ENCODE results near the gene TMEM106B.
"Not testable (repeated sequence)": the region's sequence is repeated elsewhere in the genome, so short reads cannot be mapped to it uniquely, and the experiment has no call there.

Gene TMEM106B

DNA sequence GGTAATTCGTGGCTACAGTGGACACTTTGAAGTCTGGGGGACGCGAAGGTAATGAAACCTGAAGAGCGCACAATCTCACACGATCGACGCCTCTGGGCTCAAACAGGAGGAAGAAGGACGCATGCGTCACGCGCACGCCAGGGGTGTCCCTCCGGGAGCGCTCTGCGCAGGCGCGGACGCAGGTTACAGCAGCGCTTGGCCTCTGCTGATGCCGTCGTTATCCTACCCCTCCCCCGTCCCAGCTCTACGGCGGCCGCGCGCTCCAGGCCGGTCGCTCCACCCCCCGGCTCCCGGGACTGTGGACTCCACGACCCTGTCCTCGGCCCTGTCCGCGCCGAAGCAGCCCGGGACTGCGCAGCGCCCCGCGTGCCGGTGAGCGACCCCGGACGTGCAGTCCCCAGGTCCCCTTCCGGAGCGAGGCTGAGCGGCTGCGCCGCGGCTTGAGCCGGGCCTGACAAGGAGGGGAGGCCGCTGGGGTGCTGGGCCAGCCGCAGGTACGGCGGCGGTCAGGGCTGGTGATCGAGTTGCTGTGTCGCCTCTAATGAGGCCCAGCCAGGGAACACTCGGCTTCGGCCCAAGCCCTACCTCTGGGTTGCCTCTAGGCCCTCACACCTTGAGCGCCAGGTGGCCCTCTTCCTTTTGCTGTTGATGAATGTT is at the start of gene TMEM106B:
TSS of gene TMEM106B (plus strand) at position 241 of the 657 bp plus-strand sequence. CDS start 3,517 bp downstream, outside the sequence.
- peak; percentile 90 for DNase-seq

DNA sequence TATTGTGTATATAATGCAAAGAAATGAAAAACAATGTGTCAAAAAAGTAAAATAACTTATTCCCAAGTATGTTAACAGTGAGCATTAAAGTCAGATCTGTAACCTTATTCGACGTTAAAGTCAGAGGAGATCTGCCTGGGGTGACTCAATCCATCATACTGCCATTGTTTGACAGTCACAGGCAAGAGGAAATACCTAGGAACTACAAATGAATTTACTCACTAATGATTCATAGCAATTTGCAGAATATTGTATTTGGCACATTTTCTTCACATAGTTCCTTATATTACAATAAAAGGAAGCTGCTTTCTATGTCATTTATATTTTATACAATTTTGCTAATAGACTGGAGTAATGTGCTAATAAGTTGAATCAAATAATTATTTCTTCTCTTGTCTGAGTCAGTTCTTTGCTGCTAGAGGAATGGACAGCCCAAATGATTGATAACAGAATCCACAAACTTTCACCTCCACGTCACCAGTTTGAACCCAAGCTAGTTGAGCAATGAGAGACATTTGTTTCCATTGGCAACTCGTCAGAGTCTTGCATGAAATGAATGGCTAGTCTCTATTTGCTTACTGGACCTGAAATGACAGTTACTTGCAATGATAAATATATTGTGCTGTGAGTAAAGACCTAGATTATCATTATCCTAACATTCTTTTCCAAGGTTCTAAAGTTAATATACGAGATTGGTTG is 48.5 kb upstream of the TMEM106B start:
- DNase-seq, result no peak

GRCh38 chr7:12168065-12168464 is 43.0 kb upstream of the TMEM106B start:
- not testable (repeated sequence) for DNase-seq

GRCh38 chr7:12169981-12170820 is 40.9 kb upstream of the TMEM106B start:
- DNase-seq, result not testable (repeated sequence)

DNA sequence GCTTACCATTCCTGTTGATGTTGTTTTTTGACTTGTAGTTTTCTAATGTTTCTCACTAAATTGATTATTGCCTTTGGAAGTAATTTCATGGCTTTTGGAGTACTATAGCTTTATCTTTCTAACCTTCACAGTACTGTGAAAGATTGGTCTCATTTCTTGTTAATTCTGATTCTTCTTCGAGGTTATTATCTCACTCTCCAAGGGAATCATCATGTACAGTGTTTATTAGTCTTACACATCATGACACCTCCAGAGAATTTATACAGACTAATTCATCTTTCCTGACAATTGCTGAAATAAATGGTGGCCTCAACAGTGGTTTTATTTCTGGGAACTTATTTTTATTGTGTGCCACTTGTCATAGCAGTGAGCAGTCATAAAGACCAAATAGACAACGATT is 37.4 kb upstream of the TMEM106B start:
- DNase-seq, result no peak

DNA sequence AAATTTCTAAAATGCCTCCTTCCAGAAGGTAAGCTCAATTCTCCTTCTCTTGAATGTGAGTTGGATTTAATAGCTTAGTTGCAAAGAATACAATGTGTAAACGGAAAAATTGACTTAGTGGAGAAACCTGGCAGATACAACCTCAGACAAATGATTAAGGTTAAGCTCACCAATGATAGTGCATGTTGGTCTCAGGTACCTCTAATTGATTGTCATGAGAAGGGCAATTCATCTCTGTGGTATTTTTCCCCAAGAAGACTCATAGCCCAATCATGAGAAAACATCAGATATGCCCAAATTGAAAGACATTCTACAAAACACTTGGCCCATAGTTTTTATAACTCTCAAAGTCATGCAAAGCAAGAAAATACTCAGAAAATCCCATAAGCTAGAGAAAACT is 36.2 kb upstream of the TMEM106B start:
- no peak for DNase-seq

GRCh38 chr7:12178317-12178716 is 32.8 kb upstream of the TMEM106B start:
- DNase-seq, result no peak

GRCh38 chr7:12194426-12194825 is 16.7 kb upstream of the TMEM106B start:
- no peak for DNase-seq

GRCh38 chr7:12196386-12196785 is 14.7 kb upstream of the TMEM106B start:
- no peak for DNase-seq

DNA sequence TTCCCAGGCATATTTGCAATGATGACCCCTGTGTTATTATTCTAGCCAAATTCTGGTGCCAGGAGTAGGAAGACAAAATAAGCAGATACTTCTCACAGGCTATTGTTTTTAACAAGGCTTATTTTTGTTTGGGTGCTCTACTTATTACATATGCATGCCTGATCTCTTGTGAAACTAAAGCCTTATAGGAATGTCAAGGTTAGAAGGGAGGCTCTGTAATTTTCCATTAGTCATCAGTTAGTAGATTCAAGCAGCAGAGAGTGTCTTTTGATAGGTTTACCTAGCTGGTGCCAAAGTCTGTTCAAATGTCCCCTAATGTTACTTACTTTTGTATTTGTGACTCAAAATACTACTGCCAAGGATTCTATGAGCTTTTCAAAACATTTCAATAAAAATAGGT is 11.7 kb upstream of the TMEM106B start:
- DNase-seq, result no peak

DNA sequence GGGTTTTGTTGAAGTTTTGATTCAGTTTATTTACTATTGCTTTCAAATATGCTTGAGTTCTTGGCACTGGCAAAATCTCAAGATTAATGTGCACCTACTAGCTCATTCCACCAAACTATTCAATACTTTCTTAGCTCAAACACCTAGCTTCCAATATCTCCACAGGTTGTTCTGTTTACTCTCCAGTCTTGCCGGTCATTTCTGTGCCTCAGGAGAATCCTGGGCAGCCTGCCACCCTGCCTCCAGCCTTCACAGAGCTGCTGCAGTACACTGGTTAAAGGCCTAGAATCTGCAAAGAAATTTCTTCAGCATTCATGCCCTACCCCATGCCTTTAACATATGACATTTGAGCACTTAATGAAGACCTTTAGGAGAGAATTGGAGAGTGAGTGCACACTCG is 4.0 kb upstream of the TMEM106B start:
- DNase-seq, result no peak

DNA sequence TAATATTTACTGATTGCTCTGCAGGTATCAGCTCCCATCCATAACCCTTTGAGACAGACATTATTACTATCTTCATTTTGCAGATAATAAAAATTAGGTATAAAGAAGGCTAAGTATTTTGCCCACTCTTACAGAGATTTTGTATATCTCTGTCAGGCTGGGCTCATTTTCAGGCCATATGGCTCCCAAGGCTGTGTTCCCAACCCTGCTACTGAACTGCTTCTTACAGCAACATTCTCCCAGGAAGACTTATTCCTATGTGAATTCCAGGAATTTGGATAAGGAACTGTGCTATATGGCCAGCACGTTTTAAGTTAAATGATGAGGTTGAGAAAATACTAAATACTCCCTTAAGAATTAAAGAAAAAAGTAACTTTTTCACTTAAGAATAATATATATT is 1.9 kb upstream of the TMEM106B start:
- DNase-seq, result no peak

GRCh38 chr7:12210179-12211053 is 678 bp upstream of the TMEM106B start:
- DNase-seq, result peak; percentile 33

GRCh38 chr7:12211711-12212485 is 804 bp downstream of the TMEM106B start:
- no peak for DNase-seq

- DNase-seq, result no peak
Measured at GRCh38 chr7:12217311-12217710, 6.2 kb downstream of the TMEM106B start.

DNA sequence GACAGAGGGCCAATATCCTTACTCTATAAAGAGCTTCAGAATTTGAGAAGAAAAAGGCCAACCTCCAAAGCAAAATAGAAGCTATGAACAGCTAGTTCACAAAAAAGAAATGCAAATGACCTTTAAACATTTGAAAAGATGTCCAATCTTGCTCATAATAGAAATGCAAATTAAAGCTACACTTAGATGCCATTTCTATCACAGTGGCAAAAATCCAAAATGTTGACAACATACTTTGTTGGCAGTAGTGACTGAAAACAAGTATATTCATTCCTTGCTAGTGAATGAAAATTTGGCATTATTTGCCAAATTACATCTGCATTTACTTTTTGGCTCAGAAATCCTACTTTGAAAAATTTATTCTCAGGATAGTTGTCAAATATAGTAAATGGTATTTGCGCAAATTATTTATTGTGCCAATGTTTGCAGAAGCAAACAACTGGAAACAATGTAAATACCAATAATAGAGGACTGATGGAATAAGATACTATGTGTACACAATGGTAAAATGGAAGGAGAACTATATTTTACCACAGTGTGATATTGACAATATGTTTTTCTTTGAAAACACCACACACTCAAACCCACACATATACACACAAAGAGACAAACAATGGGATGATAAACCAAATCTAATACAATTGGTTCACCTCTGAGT is 9.4 kb downstream of the TMEM106B start:
- no peak for DNase-seq

- no peak for DNase-seq
Measured at GRCh38 chr7:12221414-12221813, 10.3 kb downstream of the TMEM106B start.

DNA sequence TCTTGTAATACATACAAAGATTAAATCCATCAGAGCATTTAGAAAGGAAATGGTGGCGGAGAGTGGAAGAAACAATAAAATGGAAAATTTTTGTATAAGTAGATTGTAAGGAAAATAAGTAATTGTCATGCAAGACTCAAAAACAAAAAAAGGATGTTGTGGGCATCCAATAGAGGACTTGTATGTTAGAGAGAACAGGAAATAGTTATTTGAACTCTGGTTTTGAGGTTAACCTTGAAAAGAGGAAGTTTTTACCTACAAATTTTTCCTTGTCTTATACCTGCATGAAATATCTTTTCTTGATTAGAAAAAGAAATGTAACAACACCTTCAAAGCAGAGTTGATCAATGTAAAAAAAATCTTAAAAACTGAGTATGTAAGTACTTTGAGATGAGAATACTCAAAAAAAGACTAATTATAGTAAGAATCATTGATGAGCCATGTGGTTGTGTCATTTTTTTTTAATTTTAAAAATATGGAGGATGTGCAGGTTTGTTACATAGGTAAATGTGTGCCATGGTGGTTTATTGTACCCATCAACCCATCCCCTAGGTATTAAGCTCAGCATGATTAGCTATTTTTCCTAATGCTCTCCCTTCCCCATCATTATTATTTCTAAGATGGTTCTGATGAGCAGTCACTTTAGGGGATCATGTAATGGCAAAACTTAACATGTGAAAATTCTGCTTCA is 11.9 kb downstream of the TMEM106B start:
- no peak for DNase-seq

GRCh38 chr7:12225017-12225416 is 13.9 kb downstream of the TMEM106B start:
- DNase-seq, result not testable (repeated sequence)

DNA sequence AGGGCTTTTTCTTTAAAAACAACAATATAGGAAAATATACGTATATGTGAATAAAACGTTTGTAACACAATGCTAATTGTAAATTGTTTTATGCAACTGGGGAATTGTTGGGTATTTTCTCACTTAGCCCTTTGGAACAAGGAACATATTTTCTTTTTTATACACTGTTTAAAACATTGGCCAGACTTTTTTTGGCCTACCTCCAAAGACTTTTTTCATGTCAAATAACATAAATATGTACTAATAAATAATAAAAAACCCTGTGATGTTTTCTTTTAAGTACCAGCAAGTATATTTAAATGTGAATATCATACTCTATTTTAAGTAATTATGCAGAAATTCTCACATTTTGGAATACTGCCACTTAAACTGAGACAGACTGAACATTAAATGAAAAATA is 15.7 kb downstream of the TMEM106B start:
- DNase-seq, result no peak

DNA sequence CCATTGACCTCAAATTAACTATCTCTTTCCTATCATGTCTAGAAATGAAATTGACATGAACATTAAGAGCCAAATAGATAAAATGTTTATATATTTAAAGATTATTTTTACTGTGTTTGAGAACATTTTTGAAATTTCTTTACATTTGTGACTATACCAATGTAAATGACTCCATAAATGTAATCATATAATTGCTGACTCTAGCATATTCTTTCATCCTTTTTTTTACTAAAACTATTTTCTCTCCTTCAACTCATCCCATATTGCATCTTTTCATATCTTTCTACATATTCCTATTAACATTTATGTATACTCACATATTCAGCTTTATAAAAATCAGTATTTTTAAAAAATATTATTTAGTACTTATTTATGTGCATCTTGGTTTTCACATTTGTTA is 16.9 kb downstream of the TMEM106B start:
- DNase-seq, result no peak

Data from DMS 273 treated with DMSO at 0.1 percent for 48 hours (cell line).